ENCODE results near the gene ATP13A1. TPM values are rescaled to one million over a fixed set of nuclear protein-coding genes. Genes with fewer than 3 reads are reported as not detected.
A peak's percentile ranks its signal among the peaks of the same experiment; 100 is the strongest.

Gene ATP13A1
- 100 to 1,000 TPM in 3 of 4 donors, 10 to 100 TPM in 1; 90.5 to 196 (median 171) TPM for total RNA-seq

- H3K4me1 ChIP-seq: peaks cover 32% of the 10 kb centered on the region
- H3K27me3 ChIP-seq: no peaks in the 10 kb centered on the region
- H3K27ac ChIP-seq: peak within 1 kb of the TSS; percentile 96
- H3K9me3 ChIP-seq: no peaks in the 10 kb centered on the region
- peak; percentile 4 to 95 (median 89) for TF ChIP-seq POLR2AphosphoS5 (IDR thresholded peaks at IDR 0.05)
- peak in 1 of 2 donors; percentile 67 for TF ChIP-seq POLR2A (IDR thresholded peaks at IDR 0.05)
- TF ChIP-seq CTCF (IDR thresholded peaks at IDR 0.05): peak in 1 of 2 donors; percentile 18
- no peak for TF ChIP-seq EP300 (IDR thresholded peaks at IDR 0.05)
- peak; percentile 98 for DNase-seq (ENCODE audit: low spot score in 2 of 2)
- 0% methylated on average over 4 of the region's 85 CpGs for WGBS
- peaks cover 14% of the 10 kb centered on the region for H3K36me3 ChIP-seq
- H3K4me3 ChIP-seq: peak within 1 kb of the TSS; percentile 99
Observed at GRCh38 chr19:19663256-19664120, at the start of gene ATP13A1. Gene ATP13A1, minus strand, starts transcription at chr19:19663676. Its CDS starts 10 bp downstream, at chr19:19663666.

- 97% methylated on average over 10 of the region's 10 CpGs for WGBS
- H3K36me3 ChIP-seq: peaks cover 53% of the 10 kb centered on the region
Observed at GRCh38 chr19:19711934-19712828, 48.7 kb upstream of the ATP13A1 start.

GRCh38 chr19:19711306-19711933, 47.9 kb upstream of the ATP13A1 start:
- 97% methylated on average over 14 of the region's 14 CpGs for WGBS
- Histone ChIP-seq H3K36me3 (peaks cover 46% of the 10 kb centered on the region), H3K9me3 (peaks cover 95% of the 10 kb centered on the region), H3K27me3 (no peaks in the 10 kb centered on the region), H3K4me1 (no peaks in the 10 kb centered on the region), H3K4me3 (no peak overlapping the region), H3K27ac (no peak overlapping the region)
- TF ChIP-seq EP300 (IDR thresholded peaks at IDR 0.05): no peak
- no peak for TF ChIP-seq CTCF (IDR thresholded peaks at IDR 0.05)
- TF ChIP-seq POLR2A (IDR thresholded peaks at IDR 0.05): no peak
- no peak for TF ChIP-seq POLR2AphosphoS5 (IDR thresholded peaks at IDR 0.05)
- DNase-seq (ENCODE audit: low spot score in 2 of 2): no peak

More at GRCh38 chr19:19711934-19712828, 48.7 kb upstream of the ATP13A1 start:
- H3K27me3 ChIP-seq: no peaks in the 10 kb centered on the region
- no peak for DNase-seq (ENCODE audit: low spot score in 2 of 2)
- no peaks in the 10 kb centered on the region for H3K4me1 ChIP-seq
- TF ChIP-seq POLR2A (IDR thresholded peaks at IDR 0.05) (no peak), EP300 (IDR thresholded peaks at IDR 0.05) (no peak), POLR2AphosphoS5 (IDR thresholded peaks at IDR 0.05) (no peak), CTCF (IDR thresholded peaks at IDR 0.05) (no peak)
- H3K27ac ChIP-seq: no peak overlapping the region
- H3K9me3 ChIP-seq: peaks cover 95% of the 10 kb centered on the region
- no peak overlapping the region for H3K4me3 ChIP-seq

- 100% methylated on average over 2 of the region's 2 CpGs for WGBS
- H3K27ac ChIP-seq: no peak overlapping the region
- no peak for DNase-seq (ENCODE audit: low spot score in 2 of 2)
- H3K27me3 ChIP-seq: no peaks in the 10 kb centered on the region
- TF ChIP-seq CTCF (IDR thresholded peaks at IDR 0.05): no peak
- TF ChIP-seq EP300 (IDR thresholded peaks at IDR 0.05): no peak
- no peak for TF ChIP-seq POLR2A (IDR thresholded peaks at IDR 0.05)
- TF ChIP-seq POLR2AphosphoS5 (IDR thresholded peaks at IDR 0.05): no peak
- H3K36me3 ChIP-seq: peaks cover 42% of the 10 kb centered on the region
- no peak overlapping the region for H3K4me3 ChIP-seq
- peaks cover 95% of the 10 kb centered on the region for H3K9me3 ChIP-seq
- no peaks in the 10 kb centered on the region for H3K4me1 ChIP-seq
Observed at GRCh38 chr19:19710506-19710905, 47.0 kb upstream of the ATP13A1 start.
